NCI-H2081 (cell line): Measurements from ENCODE around the gene UGT1A4.
"Not testable (repeated sequence)": the region's sequence is repeated elsewhere in the genome, so short reads cannot be mapped to it uniquely, and the experiment has no call there.

Experiments
- DNase-seq, 2 experiments: peaks; one replicate each; lab custom pipeline; 2025; lab: John Stamatoyannopoulos, UW

UGT1A4 gene

DNA sequence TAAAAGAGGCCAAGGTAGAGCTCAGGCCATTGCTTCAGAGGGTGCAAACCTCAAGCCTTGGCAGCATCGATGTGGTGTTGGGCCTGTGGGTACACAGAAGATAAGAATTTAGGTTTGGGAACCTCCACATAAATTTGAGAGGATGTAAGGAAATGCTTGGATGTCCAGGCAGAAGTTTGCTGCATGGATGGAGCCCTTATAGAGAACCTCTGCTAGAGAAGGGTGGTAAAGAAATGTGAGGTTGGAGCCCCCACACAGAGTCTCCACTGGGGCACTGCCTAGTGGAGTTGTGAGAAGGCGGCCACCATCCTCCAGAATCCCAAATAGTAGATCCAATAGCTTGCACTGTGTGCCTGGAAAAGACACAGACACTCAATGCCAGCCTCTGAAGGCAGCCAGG, 32.2 kb downstream of the UGT1A4 start:
- not testable (repeated sequence) for DNase-seq

DNA sequence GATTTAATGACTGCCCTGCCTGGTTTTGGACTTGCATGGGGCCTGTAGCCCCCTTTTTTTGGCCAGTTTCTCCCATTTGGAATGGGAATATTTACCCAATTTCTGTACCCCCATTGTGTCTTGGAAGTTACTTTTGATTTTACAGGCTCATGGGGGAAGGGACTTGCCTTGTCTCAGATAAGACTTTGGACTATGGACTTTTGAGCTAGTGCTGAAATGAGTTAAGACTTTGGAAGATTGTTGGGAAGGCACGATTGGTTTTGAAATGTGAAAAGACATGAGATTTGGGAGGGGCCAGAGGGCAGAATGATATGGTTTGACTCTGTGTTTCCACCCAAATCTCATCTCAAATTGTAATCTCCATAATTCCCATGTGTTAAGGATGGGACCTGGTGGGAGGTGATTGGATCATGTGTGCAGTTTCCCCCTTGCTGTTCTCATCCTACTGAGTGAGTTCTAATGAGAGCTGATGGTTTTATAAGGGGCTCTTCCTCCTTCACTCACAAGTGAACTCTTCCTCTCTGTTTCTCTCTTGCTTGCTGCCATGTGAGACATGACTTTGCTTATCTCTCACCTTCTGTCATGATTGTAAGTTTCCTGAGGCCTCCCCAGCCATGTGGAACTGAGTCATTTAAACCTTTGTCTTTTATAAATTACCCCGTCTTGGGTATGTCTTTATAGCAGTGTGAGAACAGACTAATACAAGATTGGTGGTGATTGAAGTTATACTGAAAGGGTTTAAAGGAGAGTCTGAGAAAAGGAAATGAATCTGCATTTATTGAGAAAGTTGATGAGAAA, 32.9 kb downstream of the UGT1A4 start:
- not testable (repeated sequence) for DNase-seq

DNA sequence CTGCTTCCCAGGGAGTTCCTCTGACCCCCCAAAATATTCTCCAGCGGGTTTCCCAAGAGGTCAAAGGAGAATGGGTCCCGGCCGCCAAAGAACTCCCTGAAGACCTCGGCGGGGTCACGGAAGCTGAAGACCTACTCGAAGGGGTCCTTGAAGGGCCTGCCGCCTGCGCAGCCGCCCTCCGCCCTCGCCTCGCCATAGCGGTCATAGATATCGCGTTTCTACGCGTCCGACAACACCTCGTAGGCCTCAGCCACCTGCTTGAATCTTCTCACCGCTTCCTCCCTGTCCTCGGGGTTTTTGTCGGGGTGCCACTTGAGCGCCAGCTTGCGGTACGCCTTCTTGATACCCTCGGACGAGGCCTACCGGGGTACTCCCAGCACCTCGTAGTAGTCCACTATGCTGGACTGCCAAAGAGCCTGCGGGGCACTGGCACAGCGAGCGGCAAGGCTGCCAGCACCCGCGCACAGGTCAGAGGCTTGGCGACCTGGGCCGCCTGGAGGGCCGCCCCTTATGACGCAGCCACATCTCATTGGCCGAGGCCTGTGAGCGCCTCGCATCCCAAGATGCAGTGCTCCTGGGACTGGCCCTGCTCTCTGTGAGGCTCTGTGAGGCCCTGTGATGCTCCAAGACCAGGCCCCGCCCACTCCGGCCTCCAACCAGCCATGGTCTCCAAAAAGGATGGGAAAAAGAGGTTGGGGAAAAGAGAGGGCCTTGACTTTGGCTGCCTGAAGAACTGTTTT, 36.5 kb downstream of the UGT1A4 start:
- no peak for DNase-seq

GRCh38 chr2:233756429-233757081, 38.0 kb downstream of the UGT1A4 start:
- DNase-seq: no peak

DNA sequence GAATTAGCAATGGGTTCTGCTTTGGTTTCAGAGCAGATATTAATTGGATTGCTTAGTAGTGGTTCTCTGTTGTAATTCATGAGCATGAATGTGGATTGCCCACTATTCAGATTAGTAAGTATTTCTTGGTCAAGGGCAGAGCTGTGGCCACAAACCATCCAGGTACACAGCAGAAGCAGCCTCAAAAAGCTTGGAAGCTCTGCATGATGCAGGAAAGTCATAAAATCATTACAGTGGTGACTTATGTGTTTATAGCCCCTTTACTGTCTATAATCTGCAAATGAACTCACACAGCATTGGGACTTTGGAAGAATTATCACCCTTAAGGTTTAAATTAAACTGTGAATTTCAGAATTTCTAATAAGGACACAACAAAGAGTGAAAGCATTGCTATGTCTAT, 39.6 kb downstream of the UGT1A4 start:
- no peak for DNase-seq

DNA sequence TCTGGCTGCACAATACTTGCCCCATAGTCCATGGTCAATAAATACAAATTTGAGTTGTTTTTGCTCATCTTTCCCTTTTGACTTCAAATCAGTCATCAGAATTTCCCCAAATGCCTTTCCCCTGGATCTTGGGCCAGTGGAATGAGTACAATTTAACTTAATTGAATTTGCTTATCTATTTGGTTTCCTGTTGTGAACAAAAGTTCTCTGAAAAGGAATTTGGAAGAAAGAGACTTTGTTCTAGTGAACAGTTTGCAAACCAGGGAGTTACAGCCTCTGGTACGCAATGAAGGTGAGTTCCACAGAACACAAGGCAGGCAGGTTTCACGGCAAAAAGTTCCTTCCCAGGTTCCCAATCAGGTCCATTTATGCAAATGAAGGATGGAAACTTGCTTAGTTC, 40.3 kb downstream of the UGT1A4 start:
- no peak for DNase-seq

GRCh38 chr2:233760043-233760442, 41.5 kb downstream of the UGT1A4 start, which contains the start of gene UGT1A1:
TSS of gene UGT1A1 (plus strand) at chr2:233760270. CDS start at chr2:233760288, 18 bp downstream.
- no peak for DNase-seq

- no peak for DNase-seq
These were observed 42.7 kb downstream of the UGT1A4 start for GRCh38 chr2:233761040-233761769.

DNA sequence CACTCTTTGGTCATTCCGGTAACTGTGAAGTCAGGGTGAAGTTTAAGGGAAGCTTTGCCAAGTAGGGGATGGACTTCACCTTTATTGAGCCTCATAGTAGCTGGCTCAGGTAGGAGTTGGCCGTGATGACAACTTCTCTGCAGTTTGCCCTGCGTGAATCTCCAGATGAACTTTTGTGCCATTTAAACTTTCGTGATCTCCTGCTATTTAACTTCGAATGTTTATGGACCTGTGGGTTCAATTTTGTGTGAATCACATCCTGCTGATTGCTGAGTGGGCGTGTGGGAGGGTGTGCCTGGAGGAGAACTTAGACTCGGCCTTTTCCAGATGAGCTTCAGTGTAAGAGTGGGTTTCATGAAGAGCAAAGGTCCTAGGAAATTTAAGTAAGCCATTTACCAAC, 45.7 kb downstream of the UGT1A4 start:
- DNase-seq: no peak

DNA sequence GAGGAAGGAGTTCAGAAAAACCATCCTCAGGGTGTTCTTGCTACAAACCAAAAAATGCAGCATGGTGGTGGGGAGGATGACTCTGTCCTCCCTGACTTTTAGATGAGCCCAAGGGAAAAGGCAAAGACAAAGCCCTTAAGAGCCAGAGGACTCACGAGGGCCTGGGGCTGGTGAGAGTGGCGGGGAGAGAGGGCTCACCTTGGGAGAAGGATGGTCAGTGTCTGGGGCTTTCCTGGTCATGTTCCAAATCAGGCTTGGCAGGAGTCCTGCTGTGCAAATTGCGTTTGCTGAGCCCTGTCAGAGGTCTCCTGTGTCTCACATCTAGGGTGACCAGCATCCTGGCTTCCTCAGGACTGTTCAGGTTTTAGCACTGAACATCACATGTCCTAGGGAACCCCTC, 46.2 kb downstream of the UGT1A4 start:
- DNase-seq: no peak

- no peak for DNase-seq
These were observed 47.9 kb downstream of the UGT1A4 start for GRCh38 chr2:233766416-233766815.

DNA sequence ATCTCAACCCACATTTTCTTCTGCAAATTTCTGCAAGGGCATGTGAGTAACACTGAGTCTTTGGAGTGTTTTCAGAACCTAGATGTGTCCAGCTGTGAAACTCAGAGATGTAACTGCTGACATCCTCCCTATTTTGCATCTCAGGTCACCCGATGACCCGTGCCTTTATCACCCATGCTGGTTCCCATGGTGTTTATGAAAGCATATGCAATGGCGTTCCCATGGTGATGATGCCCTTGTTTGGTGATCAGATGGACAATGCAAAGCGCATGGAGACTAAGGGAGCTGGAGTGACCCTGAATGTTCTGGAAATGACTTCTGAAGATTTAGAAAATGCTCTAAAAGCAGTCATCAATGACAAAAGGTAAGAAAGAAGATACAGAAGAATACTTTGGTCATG, 49.5 kb downstream of the UGT1A4 start:
- DNase-seq: no peak

GRCh38 chr2:233769260-233769659, 50.7 kb downstream of the UGT1A4 start:
- no peak for DNase-seq

GRCh38 chr2:233772153-233772552, 53.6 kb downstream of the UGT1A4 start:
- no peak for DNase-seq

- DNase-seq: no peak
These were observed 54.0 kb downstream of the UGT1A4 start for GRCh38 chr2:233772583-233772982.

- no peak for DNase-seq
These were observed 55.3 kb downstream of the UGT1A4 start for GRCh38 chr2:233773854-233774253.

GRCh38 chr2:233775414-233775813, 56.9 kb downstream of the UGT1A4 start:
- DNase-seq: no peak

DNA sequence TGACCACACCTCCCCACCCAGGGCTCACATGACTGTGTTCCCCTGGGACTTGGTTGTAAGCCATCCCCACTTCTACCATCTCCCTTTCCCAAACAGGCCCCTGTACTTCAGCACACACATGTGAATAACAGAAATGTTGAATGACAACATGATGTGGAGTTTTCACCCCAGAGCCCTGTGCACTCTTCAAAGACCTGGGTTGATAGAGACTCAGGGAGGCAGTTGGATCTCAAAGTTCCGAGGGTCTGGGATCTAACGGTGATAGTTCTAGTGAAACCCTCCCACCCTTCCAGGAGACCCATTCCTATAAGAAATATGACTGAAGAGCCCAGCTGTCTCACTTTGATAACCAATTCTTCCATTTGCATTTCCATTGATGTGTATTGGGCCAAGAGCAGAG, 59.5 kb downstream of the UGT1A4 start, which contains the start of gene MROH2A:
Gene MROH2A, plus strand, starts transcription at position 301 of the 400 bp plus-strand sequence. CDS start 1,029 bp downstream, outside the sequence.
- no peak for DNase-seq

DNA sequence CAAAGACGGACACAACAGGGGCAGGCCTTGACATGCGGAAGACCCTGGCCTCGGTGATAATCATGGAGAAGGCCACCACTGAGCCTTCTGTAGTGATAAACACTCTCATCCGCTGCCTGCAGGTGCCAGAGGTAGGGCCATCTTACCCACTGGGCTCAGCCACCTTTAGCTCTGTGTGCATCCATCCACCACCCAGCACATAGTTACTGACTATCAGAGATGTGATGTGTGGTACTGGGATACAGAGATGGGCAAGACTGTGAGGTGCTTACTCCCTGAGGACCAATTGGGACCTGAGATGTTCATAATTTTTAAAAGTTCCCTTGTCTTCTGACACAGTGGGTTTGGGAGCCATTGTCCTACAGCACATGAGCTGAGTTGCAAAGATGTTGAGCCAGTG, 61.2 kb downstream of the UGT1A4 start:
- no peak for DNase-seq

GRCh38 chr2:233780771-233781170, 62.2 kb downstream of the UGT1A4 start:
- no peak for DNase-seq

DNA sequence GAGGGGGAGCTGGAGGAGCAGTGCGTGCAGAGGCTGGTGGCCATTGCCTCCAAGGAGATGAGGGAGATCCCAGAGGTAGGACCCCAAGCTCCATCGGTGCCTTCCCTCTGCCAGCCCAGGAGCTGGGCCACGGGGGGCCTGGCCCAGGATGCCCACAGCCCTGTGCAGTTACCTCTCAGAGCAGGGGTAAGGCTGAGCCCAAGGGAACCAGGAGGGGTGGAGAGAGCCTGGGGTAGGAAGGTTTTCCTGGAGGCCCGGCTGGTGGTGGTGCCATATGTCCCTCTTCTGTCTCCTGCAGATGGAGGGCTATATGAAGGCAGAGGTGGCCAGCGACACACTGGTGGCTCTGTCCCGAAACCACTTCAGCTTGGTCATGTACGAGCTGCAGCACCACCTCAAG, 71.0 kb downstream of the UGT1A4 start:
- DNase-seq: no peak
